Measurements from ENCODE around the gene GNAT3.

The GNAT3 gene

GRCh38 chr7:80415114-80415513 is 96.8 kb downstream of the GNAT3 start:
- DNase-seq = no peak

DNA sequence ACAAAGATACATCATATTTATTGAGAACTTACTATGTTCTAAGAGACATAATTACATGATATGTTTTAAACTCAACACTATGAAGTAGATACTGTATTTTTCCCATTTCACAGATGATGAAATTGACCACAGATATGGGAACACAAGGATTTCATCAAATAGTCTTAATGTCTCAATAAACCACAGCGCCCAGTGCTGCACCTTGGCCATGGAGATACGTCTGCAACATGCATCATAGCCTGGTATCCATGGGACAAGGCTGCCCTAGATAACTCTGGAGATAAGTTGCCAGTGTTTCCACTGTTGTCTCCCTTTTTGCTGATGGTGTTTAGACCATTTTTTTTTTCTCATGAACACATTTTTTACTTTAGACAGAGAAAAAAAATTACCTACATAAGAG is 97.5 kb downstream of the GNAT3 start:
- no peak for DNase-seq

- no peak for DNase-seq
Measured at GRCh38 chr7:80413383-80413945, 98.4 kb downstream of the GNAT3 start.

- DNase-seq = no peak
Measured at GRCh38 chr7:80412842-80413241, 99.0 kb downstream of the GNAT3 start.

- DNase-seq = peak; percentile 20
Measured at GRCh38 chr7:80411621-80412020, 100.2 kb downstream of the GNAT3 start.

DNA sequence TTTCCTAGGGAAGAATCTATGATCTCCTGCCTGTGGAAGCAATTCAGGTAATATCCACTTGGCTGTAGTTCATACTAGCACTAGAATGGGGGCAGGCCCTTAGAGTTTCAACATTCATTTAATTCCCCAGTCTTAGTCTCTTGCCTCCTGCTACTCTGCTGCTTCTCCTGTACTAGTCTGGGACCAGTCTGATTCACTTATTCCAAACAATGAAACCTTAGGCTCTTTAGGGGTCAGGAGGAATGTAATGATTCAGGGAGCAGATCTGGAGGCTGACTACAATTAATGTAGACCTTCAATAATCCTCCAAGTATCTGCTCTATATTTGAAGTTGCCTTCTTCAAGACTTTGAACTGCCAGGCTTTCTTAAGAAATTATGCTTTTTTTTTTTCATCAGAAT is 101.8 kb downstream of the GNAT3 start:
- peak; percentile 13 for DNase-seq
